Liver (tissue), 3 donors: ENCODE measurements around the gene FRMPD4.

Experiments used
- CTCF ChIP-seq: fragments of 150-350 bp; IDR thresholded peaks from 2 replicates; pipeline ENCODE4 v1.5.1; 2017; ENCODE audit warnings: improper control_type of control experiment, low read depth, low read length; ENCODE audit not compliant: missing input control
- EGR1 ChIP-seq, 2 donors: IDR thresholded peaks; 2 replicates each; pipeline ENCODE4 v1.6.1; 2016 to 2018; ENCODE audit warnings: antibody characterized with exemption in 2 of 2, low read depth in 2 of 2
- HNF4G ChIP-seq: IDR thresholded peaks from 2 replicates; pipeline ENCODE4 v1.6.1; 2016; ENCODE audit warnings: antibody characterized with exemption
- JUND ChIP-seq, 2 donors: IDR thresholded peaks; 2 replicates each; pipeline ENCODE4 v1.6.1; 2016; ENCODE audit warnings: antibody characterized with exemption in 2 of 2
- NR2F2 ChIP-seq: IDR thresholded peaks from 2 replicates; pipeline ENCODE4 v1.6.1; 2016; ENCODE audit warnings: antibody characterized with exemption
- RAD21 ChIP-seq, 2 donors: IDR thresholded peaks; 2 replicates each; pipeline ENCODE4 v1.6.1; 2016; ENCODE audit warnings: antibody characterized with exemption in 2 of 2, mild to moderate bottlenecking in 2 of 2
- RXRA ChIP-seq, 2 donors: IDR thresholded peaks; 2 replicates each; pipeline ENCODE4 v1.6.1; 2017 to 2018; ENCODE audit warnings: antibody characterized with exemption in 2 of 2, mild to moderate bottlenecking in 1 of 2
- SP1 ChIP-seq: IDR thresholded peaks from 2 replicates; pipeline ENCODE4 v1.6.1; 2018; ENCODE audit warnings: antibody characterized with exemption, mild to moderate bottlenecking
- TAF1 ChIP-seq: conservative IDR thresholded peaks from 2 replicates; pipeline ENCODE4 v1.6.1; 2016; ENCODE audit warnings: antibody characterized with exemption, mild to moderate bottlenecking
- YY1 ChIP-seq: IDR thresholded peaks from 2 replicates; pipeline ENCODE4 v1.6.1; 2016; ENCODE audit warnings: antibody characterized with exemption, mild to moderate bottlenecking
- TF ChIP-seq, protein P1 (sequence below): IDR thresholded peaks from 2 replicates; pipeline ENCODE4 v1.6.1; 2016; ENCODE audit warnings: antibody characterized with exemption, mild to moderate bottlenecking
- TF ChIP-seq, protein P2 (sequence below): IDR thresholded peaks from 2 replicates; pipeline ENCODE4 v1.6.1; 2016; ENCODE audit warnings: antibody characterized with exemption
- TF ChIP-seq, protein P3 (sequence below): IDR thresholded peaks from 2 replicates; pipeline ENCODE4 v1.6.1; 2016; ENCODE audit warnings: antibody characterized with exemption
- TF ChIP-seq, protein P4 (sequence below): IDR thresholded peaks from 2 replicates; pipeline ENCODE4 v1.6.1; 2016; ENCODE audit warnings: antibody characterized with exemption
- donor health status: healthy.
- donor health status: healthy.

DNA sequence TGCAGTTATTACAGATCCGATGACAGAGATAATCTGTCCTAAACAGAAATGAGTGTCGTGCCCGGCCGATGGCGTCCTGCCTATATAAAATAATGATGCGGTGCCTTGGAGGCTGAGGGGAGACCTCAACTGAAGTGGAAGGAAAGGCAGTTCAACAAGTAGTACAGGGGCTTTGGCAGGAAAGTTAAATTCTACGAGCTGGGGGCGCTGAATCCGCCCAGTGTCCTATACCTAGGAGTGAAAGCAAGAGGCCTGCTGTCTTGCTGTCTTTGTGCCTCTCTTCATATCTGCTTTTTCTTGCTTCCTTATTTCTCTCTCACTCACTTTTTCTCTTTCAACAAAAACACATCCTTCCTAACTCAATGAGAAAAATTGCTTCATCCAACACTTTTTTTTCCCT, 570.8 kb downstream of the FRMPD4 start:
- no peak for TF ChIP-seq CTCF
- TF ChIP-seq RAD21 (IDR thresholded peaks at IDR 0.05) = no peak
- no peak for TF ChIP-seq RXRA (IDR thresholded peaks at IDR 0.05)
- no peak for TF ChIP-seq HNF4G
- no peak for TF ChIP-seq YY1
- TF ChIP-seq, protein P1, sequence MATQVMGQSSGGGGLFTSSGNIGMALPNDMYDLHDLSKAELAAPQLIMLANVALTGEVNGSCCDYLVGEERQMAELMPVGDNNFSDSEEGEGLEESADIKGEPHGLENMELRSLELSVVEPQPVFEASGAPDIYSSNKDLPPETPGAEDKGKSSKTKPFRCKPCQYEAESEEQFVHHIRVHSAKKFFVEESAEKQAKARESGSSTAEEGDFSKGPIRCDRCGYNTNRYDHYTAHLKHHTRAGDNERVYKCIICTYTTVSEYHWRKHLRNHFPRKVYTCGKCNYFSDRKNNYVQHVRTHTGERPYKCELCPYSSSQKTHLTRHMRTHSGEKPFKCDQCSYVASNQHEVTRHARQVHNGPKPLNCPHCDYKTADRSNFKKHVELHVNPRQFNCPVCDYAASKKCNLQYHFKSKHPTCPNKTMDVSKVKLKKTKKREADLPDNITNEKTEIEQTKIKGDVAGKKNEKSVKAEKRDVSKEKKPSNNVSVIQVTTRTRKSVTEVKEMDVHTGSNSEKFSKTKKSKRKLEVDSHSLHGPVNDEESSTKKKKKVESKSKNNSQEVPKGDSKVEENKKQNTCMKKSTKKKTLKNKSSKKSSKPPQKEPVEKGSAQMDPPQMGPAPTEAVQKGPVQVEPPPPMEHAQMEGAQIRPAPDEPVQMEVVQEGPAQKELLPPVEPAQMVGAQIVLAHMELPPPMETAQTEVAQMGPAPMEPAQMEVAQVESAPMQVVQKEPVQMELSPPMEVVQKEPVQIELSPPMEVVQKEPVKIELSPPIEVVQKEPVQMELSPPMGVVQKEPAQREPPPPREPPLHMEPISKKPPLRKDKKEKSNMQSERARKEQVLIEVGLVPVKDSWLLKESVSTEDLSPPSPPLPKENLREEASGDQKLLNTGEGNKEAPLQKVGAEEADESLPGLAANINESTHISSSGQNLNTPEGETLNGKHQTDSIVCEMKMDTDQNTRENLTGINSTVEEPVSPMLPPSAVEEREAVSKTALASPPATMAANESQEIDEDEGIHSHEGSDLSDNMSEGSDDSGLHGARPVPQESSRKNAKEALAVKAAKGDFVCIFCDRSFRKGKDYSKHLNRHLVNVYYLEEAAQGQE = no peak
- TF ChIP-seq, protein P2, sequence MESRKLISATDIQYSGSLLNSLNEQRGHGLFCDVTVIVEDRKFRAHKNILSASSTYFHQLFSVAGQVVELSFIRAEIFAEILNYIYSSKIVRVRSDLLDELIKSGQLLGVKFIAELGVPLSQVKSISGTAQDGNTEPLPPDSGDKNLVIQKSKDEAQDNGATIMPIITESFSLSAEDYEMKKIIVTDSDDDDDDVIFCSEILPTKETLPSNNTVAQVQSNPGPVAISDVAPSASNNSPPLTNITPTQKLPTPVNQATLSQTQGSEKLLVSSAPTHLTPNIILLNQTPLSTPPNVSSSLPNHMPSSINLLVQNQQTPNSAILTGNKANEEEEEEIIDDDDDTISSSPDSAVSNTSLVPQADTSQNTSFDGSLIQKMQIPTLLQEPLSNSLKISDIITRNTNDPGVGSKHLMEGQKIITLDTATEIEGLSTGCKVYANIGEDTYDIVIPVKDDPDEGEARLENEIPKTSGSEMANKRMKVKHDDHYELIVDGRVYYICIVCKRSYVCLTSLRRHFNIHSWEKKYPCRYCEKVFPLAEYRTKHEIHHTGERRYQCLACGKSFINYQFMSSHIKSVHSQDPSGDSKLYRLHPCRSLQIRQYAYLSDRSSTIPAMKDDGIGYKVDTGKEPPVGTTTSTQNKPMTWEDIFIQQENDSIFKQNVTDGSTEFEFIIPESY = no peak
- no peak for TF ChIP-seq EGR1 (IDR thresholded peaks at IDR 0.05; ENCODE audit: low read depth in 2 of 2)
- no peak for TF ChIP-seq TAF1
- TF ChIP-seq, protein P3, sequence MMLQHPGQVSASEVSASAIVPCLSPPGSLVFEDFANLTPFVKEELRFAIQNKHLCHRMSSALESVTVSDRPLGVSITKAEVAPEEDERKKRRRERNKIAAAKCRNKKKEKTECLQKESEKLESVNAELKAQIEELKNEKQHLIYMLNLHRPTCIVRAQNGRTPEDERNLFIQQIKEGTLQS = no peak
- TF ChIP-seq JUND (IDR thresholded peaks at IDR 0.05) = no peak
- TF ChIP-seq NR2F2 = no peak
- TF ChIP-seq, protein P4, sequence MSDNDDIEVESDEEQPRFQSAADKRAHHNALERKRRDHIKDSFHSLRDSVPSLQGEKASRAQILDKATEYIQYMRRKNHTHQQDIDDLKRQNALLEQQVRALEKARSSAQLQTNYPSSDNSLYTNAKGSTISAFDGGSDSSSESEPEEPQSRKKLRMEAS = no peak
- no peak for TF ChIP-seq SP1
